ENCODE measurements around the gene C2. TPM values are rescaled to one million over a fixed set of nuclear protein-coding genes. Genes with fewer than 3 reads are reported as not detected.

Gene C2
- total RNA-seq, 1 experiment from 2014 or later = 0.66 TPM

- DNase-seq = no peak
- Mint-ChIP-seq H3K27ac (no peak overlapping the region), H3K4me1 (no peaks in the 10 kb centered on the region), H3K9me3 (no peaks in the 10 kb centered on the region), H3K4me3 (no peak overlapping the region), H3K36me3 (ENCODE audit: insufficient read depth in 1 of 3, low read depth in 3 of 3) (peaks cover 66 to 96% (median 94%) of the 10 kb centered on the region in 3 experiments; a peak in 6 of 7 replicates), H3K27me3 (ENCODE audit: low read depth) (no peaks in the 10 kb centered on the region)
- H3K4ac ChIP-seq (ENCODE audit: low read depth, low read length) = no peak overlapping the region
- H3K18ac ChIP-seq (ENCODE audit: insufficient read length, low read depth, low read length) = no peak overlapping the region
- no peaks in the 10 kb centered on the region for H3K9me3 ChIP-seq (ENCODE audit: control insufficient read depth, low read depth, low read length)
- no peak for TF ChIP-seq CTCF (conservative IDR thresholded peaks at IDR 0.05)
- no peak overlapping the region for H2BK120ac ChIP-seq (ENCODE audit: low read depth, low read length, poor library complexity, severe bottlenecking)
- H3K9ac ChIP-seq (ENCODE audit: extremely low read depth, insufficient read length, low read length) = no peak overlapping the region
- no peak overlapping the region for H2BK20ac ChIP-seq (ENCODE audit: low read depth, low read length, poor library complexity, severe bottlenecking)
- H3K14ac ChIP-seq (ENCODE audit: insufficient read depth, low read length) = no peak overlapping the region
- no peak overlapping the region for H3K4me2 ChIP-seq (ENCODE audit: insufficient read depth, insufficient read length, low read length)
- H2BK12ac ChIP-seq (ENCODE audit: insufficient read length, low read depth, low read length) = no peak overlapping the region
- no peak overlapping the region for H2AFZ ChIP-seq (ENCODE audit: low read length)
- H3K23ac ChIP-seq (ENCODE audit: insufficient read length, low read depth, low read length) = no peak overlapping the region
- no peak overlapping the region for H4K91ac ChIP-seq (ENCODE audit: insufficient read length, low read depth, low read length)
- H3K79me2 ChIP-seq (ENCODE audit: insufficient read depth, low read length) = no peaks in the 10 kb centered on the region
- H3T11ph ChIP-seq (ENCODE audit: low read length) = no peak overlapping the region
- H4K8ac ChIP-seq (replicated peaks; ENCODE audit: insufficient read length, low read depth, low read length) = no peak overlapping the region
- no peaks in the 10 kb centered on the region for H3K23me2 ChIP-seq (ENCODE audit: insufficient read length, low read depth, low read length, poor library complexity, severe bottlenecking)
- H3K27ac ChIP-seq (ENCODE audit: insufficient read length, low read depth, low read length) = no peak overlapping the region
- H3K79me1 ChIP-seq (ENCODE audit: insufficient read depth, low read depth, low read length, poor library complexity, severe bottlenecking) = no peaks in the 10 kb centered on the region
- no peaks in the 10 kb centered on the region for H3K4me1 ChIP-seq (ENCODE audit: insufficient read depth, low read length)
- no peak overlapping the region for H2BK5ac ChIP-seq (ENCODE audit: insufficient read length, low read length)
- H3K27me3 ChIP-seq (ENCODE audit: insufficient read depth, low read length) = no peaks in the 10 kb centered on the region
- no peak overlapping the region for H4K5ac ChIP-seq (ENCODE audit: insufficient read length, low read depth, low read length)
- H4K20me1 ChIP-seq (ENCODE audit: control insufficient read depth, insufficient read depth, insufficient read length) = no peaks in the 10 kb centered on the region
- no peak overlapping the region for H2BK15ac ChIP-seq (ENCODE audit: low read depth, low read length)
- no CpG with 5 or more reads among the region's 19 CpGs for WGBS (ENCODE audit: extremely low coverage, insufficient read length, low lambda C conversion rate)
- H3K56ac ChIP-seq (ENCODE audit: insufficient read length, low read depth, low read length) = no peak overlapping the region
- H2AK5ac ChIP-seq (ENCODE audit: insufficient read length, low read length) = no peak overlapping the region
Observed at GRCh38 chr6:31887173-31888007, 40.1 kb upstream of the C2 start.

All from H9 (cell line).